Measurements from ENCODE around the gene ITPR2. TPM values are rescaled to one million over a fixed set of nuclear protein-coding genes. Genes with fewer than 3 reads are reported as not detected.

ITPR2 gene
- total and polyA plus RNA-seq, 2 of the 13 experiments (the other 11 are each of a cell fraction or from before 2014, with no cell fraction given), result 31.9 to 81.9 TPM

DNA sequence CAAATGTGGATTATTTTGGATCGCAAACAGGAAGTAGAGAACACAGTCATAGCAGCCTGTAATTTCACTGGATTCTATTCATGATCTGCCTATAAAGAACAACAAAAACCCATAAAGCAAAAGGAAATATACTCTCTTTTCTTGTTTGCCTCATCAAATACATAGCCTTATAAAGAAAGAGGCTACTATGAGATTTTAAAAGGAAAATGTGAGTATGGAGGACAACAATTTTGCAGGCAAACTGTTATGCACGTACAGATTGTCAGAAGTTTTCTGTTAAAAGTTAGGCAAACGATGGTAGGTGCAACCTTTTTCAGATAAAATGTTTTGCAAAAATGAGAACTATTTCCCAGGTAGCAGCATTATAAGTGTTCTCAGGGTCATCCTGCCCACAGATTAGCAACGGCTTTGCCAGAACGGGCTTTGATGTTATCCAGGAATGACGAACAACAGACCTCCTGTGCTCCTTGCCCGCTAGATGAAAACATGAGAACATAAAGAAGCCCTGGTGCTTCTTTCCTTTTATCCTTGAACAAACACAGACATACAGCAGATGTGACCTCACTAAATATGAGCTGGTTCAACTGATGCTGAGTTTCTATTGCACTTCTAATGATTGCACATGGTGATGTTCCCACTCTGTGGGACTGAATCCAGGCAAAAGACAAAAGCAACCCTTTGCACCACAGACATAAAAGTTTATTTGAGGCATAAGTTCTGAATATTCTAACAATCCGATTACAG, 88.1 kb downstream of the ITPR2 start (continued):
- TF ChIP-seq, protein P1, sequence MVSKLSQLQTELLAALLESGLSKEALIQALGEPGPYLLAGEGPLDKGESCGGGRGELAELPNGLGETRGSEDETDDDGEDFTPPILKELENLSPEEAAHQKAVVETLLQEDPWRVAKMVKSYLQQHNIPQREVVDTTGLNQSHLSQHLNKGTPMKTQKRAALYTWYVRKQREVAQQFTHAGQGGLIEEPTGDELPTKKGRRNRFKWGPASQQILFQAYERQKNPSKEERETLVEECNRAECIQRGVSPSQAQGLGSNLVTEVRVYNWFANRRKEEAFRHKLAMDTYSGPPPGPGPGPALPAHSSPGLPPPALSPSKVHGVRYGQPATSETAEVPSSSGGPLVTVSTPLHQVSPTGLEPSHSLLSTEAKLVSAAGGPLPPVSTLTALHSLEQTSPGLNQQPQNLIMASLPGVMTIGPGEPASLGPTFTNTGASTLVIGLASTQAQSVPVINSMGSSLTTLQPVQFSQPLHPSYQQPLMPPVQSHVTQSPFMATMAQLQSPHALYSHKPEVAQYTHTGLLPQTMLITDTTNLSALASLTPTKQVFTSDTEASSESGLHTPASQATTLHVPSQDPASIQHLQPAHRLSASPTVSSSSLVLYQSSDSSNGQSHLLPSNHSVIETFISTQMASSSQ (IDR thresholded peaks at IDR 0.05; ENCODE audit: low read depth), result peak; percentile 85
- TF ChIP-seq, protein P1 (CRISPR knock-in tag; IDR thresholded peaks at IDR 0.05; ENCODE audit: borderline replicate concordance), result peak; percentile 97
- TF ChIP-seq TAF1 (CRISPR knock-in tag; IDR thresholded peaks at IDR 0.05), result peak; percentile 28; the same call in 1 of the 2 replicates
- TF ChIP-seq, protein P2, sequence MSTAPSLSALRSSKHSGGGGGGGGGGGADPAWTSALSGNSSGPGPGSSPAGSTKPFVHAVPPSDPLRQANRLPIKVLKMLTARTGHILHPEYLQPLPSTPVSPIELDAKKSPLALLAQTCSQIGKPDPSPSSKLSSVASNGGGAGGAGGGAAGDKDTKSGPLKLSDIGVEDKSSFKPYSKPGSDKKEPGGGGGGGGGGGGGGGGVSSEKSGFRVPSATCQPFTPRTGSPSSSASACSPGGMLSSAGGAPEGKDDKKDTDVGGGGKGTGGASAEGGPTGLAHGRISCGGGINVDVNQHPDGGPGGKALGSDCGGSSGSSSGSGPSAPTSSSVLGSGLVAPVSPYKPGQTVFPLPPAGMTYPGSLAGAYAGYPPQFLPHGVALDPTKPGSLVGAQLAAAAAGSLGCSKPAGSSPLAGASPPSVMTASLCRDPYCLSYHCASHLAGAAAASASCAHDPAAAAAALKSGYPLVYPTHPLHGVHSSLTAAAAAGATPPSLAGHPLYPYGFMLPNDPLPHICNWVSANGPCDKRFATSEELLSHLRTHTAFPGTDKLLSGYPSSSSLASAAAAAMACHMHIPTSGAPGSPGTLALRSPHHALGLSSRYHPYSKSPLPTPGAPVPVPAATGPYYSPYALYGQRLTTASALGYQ (CRISPR knock-in tag; IDR thresholded peaks at IDR 0.05), result peak; percentile 96
- peak; percentile 45; the same call in 1 of the 2 replicates for TF ChIP-seq DMAP1 (CRISPR knock-in tag; IDR thresholded peaks at IDR 0.05)
- TF ChIP-seq, protein P3, sequence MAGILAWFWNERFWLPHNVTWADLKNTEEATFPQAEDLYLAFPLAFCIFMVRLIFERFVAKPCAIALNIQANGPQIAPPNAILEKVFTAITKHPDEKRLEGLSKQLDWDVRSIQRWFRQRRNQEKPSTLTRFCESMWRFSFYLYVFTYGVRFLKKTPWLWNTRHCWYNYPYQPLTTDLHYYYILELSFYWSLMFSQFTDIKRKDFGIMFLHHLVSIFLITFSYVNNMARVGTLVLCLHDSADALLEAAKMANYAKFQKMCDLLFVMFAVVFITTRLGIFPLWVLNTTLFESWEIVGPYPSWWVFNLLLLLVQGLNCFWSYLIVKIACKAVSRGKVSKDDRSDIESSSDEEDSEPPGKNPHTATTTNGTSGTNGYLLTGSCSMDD (CRISPR knock-in tag; IDR thresholded peaks at IDR 0.05), result no peak
- peak; percentile 85; the same call in 1 of the 2 replicates for TF ChIP-seq ETV5 (CRISPR knock-in tag; IDR thresholded peaks at IDR 0.05; ENCODE audit: borderline replicate concordance)
- no peak for TF ChIP-seq ZNF253 (CRISPR knock-in tag; IDR thresholded peaks at IDR 0.05; ENCODE audit: borderline replicate concordance)
- TF ChIP-seq, protein P4, sequence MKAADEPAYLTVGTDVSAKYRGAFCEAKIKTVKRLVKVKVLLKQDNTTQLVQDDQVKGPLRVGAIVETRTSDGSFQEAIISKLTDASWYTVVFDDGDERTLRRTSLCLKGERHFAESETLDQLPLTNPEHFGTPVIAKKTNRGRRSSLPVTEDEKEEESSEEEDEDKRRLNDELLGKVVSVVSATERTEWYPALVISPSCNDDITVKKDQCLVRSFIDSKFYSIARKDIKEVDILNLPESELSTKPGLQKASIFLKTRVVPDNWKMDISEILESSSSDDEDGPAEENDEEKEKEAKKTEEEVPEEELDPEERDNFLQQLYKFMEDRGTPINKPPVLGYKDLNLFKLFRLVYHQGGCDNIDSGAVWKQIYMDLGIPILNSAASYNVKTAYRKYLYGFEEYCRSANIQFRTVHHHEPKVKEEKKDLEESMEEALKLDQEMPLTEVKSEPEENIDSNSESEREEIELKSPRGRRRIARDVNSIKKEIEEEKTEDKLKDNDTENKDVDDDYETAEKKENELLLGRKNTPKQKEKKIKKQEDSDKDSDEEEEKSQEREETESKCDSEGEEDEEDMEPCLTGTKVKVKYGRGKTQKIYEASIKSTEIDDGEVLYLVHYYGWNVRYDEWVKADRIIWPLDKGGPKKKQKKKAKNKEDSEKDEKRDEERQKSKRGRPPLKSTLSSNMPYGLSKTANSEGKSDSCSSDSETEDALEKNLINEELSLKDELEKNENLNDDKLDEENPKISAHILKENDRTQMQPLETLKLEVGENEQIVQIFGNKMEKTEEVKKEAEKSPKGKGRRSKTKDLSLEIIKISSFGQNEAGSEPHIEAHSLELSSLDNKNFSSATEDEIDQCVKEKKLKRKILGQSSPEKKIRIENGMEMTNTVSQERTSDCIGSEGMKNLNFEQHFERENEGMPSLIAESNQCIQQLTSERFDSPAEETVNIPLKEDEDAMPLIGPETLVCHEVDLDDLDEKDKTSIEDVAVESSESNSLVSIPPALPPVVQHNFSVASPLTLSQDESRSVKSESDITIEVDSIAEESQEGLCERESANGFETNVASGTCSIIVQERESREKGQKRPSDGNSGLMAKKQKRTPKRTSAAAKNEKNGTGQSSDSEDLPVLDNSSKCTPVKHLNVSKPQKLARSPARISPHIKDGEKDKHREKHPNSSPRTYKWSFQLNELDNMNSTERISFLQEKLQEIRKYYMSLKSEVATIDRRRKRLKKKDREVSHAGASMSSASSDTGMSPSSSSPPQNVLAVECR (CRISPR knock-in tag; IDR thresholded peaks at IDR 0.05; ENCODE audit: borderline replicate concordance), result peak; percentile 25; the same call in 1 of the 2 replicates
- TF ChIP-seq, protein P5, sequence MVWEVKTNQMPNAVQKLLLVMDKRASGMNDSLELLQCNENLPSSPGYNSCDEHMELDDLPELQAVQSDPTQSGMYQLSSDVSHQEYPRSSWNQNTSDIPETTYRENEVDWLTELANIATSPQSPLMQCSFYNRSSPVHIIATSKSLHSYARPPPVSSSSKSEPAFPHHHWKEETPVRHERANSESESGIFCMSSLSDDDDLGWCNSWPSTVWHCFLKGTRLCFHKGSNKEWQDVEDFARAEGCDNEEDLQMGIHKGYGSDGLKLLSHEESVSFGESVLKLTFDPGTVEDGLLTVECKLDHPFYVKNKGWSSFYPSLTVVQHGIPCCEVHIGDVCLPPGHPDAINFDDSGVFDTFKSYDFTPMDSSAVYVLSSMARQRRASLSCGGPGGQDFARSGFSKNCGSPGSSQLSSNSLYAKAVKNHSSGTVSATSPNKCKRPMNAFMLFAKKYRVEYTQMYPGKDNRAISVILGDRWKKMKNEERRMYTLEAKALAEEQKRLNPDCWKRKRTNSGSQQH (CRISPR knock-in tag; IDR thresholded peaks at IDR 0.05; ENCODE audit: low read depth), result 0 out of 2 replicates have a peak, but pooled peaks have one; percentile 52
- TF ChIP-seq ZNF562 (CRISPR knock-in tag; IDR thresholded peaks at IDR 0.05; ENCODE audit: borderline replicate concordance), result no peak
- TF ChIP-seq, protein P6, sequence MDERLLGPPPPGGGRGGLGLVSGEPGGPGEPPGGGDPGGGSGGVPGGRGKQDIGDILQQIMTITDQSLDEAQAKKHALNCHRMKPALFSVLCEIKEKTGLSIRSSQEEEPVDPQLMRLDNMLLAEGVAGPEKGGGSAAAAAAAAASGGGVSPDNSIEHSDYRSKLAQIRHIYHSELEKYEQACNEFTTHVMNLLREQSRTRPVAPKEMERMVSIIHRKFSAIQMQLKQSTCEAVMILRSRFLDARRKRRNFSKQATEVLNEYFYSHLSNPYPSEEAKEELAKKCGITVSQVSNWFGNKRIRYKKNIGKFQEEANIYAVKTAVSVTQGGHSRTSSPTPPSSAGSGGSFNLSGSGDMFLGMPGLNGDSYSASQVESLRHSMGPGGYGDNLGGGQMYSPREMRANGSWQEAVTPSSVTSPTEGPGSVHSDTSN (CRISPR knock-in tag; IDR thresholded peaks at IDR 0.05), result no peak
- TF ChIP-seq CENPX (CRISPR knock-in tag; IDR thresholded peaks at IDR 0.05), result no peak
- no peak; the same call in 1 of the 2 replicates for TF ChIP-seq ZNF564 (CRISPR knock-in tag; IDR thresholded peaks at IDR 0.05)
